OCI-LY1 (cell line): Measurements from ENCODE around the gene ABO.

Experiments used
- EZH2 ChIP-seq: fragments of 200-600 bp; sonication (generic), shearing (Covaris generic); IDR thresholded peaks from 2 replicates; pipeline ENCODE4 v1.8.0; 2017; ENCODE audit warnings: borderline replicate concordance, mixed run types, mild to moderate bottlenecking, antibody characterized with exemption, low read length, moderate library complexity, mixed read lengths
- TF ChIP-seq, protein P1 (sequence below): fragments of 200-600 bp; sonication (generic), shearing (Covaris generic); IDR thresholded peaks from 2 replicates; pipeline ENCODE4 v1.5.1; 2017; ENCODE audit warnings: mild to moderate bottlenecking, antibody characterized with exemption, low read length, moderate library complexity, mixed read lengths

DNA sequence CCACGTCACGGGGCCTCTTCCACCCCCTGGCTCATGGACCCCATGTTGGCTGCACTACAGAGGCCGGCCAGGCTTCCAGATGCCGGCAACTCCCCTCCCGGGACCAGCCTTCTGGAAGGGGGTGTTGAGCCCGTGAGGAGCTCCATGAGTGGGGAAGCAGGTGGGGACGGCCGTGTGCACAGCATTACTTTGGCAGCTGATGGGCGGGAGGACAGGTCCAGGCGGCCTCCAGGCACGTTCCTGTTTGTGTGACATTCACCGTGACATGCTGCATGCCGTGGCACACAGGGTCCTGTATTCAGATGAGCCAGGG, 29.1 kb upstream of the ABO start:
- TF ChIP-seq, protein P1, sequence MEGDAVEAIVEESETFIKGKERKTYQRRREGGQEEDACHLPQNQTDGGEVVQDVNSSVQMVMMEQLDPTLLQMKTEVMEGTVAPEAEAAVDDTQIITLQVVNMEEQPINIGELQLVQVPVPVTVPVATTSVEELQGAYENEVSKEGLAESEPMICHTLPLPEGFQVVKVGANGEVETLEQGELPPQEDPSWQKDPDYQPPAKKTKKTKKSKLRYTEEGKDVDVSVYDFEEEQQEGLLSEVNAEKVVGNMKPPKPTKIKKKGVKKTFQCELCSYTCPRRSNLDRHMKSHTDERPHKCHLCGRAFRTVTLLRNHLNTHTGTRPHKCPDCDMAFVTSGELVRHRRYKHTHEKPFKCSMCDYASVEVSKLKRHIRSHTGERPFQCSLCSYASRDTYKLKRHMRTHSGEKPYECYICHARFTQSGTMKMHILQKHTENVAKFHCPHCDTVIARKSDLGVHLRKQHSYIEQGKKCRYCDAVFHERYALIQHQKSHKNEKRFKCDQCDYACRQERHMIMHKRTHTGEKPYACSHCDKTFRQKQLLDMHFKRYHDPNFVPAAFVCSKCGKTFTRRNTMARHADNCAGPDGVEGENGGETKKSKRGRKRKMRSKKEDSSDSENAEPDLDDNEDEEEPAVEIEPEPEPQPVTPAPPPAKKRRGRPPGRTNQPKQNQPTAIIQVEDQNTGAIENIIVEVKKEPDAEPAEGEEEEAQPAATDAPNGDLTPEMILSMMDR = no peak
- TF ChIP-seq EZH2 = no peak
